HG02943 (cell line): ENCODE data around the gene SREBF2.

Experiments used
- ATAC-seq: cut with Tn5 transposase; IDR thresholded peaks from one replicate; pipeline ENCODE4 v1.9.1; 2021; ENCODE audit warnings: mild to moderate bottlenecking, low read depth, moderate library complexity; ENCODE audit not compliant: unreplicated experiment

Gene SREBF2

GRCh38 chr22:41917375-41917902 is 84.5 kb downstream of the SREBF2 start:
- ATAC-seq = no peak

DNA sequence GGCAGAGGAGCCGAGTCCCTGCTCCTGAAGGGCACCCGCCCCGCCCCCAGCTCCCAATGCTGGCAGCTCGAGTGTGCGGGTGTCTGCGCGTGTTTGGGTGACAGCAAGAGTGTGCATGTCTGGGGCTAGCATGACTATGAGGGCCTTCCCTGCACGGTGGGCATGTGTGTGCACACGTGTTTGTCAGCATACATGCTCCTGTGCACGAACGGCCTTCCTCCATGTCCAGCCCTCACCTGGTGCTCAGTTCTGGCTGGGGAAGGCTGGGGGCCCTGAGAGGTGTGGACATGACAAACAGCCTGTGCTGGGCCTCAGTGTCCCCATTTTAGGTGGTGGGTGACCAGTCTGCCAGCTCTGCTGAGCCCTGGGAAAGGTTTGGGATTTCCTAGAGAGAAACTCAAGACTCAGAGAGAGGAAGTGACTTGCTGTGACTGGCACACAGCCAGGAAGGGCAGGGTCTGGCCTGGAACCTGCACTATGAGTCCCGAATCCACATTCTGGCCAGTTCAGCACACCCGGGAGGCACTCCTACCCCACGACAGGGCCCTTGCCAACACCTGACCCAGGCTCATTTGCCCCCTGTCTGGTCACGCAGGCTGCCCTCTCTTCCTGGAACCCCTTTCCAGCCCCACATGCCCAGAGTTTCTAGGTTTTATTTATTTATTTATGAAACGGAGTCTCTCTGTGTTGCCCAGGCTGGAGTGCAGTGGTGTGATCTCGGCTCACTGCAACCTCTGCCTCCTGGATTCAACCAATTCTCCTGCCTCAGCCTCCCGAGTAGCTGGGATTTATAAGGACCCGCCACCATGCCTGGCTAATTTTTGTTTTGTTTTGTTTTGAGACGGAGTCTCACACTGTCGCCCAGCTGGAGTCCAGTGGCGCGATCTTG is 85.2 kb downstream of the SREBF2 start:
- no peak for ATAC-seq

- peak; percentile 47 for ATAC-seq
Observed at GRCh38 chr22:41919357-41920224, 86.7 kb downstream of the SREBF2 start.

GRCh38 chr22:41920271-41920976 is 87.5 kb downstream of the SREBF2 start:
- peak; percentile 20 for ATAC-seq

DNA sequence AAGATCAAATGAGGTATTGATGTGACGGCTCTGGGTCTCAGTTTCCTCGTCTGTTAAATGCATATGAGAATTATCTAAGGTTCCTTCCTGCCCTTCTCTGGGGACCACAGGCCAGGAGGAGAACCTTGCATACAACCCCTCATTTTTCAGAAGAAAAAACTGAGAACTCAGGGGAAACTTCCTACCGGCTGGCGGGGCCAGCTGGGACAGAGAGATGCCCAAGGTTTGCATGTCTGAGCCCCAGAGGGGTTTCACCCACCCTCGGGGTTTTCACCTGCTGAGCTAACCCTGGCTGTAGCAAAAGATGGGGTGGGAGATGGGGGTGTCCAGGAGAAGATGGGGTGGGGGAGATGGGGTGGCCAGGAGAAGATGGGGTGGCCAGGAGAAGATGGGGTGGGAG is 89.4 kb downstream of the SREBF2 start:
- ATAC-seq = no peak

- ATAC-seq = no peak
Observed at GRCh38 chr22:41922940-41923594, 90.2 kb downstream of the SREBF2 start.

GRCh38 chr22:41923595-41924276 is 90.8 kb downstream of the SREBF2 start:
- no peak for ATAC-seq

GRCh38 chr22:41925783-41926460 is 93.0 kb downstream of the SREBF2 start:
- no peak for ATAC-seq

DNA sequence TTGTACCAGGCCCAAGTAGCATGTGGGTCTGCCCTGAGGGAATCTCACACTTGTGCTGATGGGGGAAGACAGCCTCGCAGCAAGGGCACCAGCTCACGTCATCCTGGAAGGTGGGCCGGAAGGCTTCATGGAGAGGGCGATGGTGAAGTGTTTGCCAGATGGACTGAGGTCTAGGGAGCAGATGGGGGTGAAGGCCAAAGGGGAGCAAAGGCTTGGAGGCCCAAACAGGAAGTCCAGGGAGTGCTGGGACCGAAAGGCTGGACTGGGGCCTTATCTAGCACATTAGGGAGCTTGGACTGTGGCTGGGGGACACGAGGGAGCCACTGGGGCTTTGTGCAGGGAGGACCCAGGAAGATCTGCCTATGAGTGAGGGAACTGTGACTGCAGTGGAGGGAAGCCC is 94.9 kb downstream of the SREBF2 start:
- no peak for ATAC-seq

GRCh38 chr22:41928593-41929417 is 95.9 kb downstream of the SREBF2 start:
- no peak for ATAC-seq

- ATAC-seq = no peak
Observed at GRCh38 chr22:41929418-41929810, 96.5 kb downstream of the SREBF2 start.

DNA sequence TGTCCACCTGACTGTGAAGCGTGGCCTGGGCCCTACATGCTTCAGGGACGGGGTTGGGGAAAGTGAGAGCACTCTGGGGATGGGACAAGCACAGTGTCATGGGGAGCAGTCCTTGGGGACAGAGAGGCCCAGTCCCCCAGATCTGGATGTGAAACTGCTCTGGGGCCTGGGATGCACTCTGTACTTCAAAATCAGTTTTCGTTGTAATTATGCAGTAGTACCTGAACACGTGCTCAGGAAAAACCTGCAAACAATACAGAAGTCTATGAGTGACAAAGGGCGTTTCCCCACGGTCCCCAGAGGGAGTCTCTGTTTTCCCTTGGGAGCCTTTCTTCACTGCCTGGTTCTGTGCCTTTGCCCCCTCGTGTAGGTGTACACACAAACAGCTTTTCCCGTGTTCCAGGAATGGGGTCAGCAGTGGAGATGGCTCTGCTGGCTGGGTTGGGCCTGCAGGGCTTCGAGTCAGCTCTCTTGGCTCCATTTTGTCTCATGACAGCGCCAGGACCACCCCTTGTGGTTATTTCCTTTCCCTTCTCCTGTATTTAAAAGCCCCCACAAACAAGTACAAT is 98.9 kb downstream of the SREBF2 start:
- ATAC-seq = no peak

DNA sequence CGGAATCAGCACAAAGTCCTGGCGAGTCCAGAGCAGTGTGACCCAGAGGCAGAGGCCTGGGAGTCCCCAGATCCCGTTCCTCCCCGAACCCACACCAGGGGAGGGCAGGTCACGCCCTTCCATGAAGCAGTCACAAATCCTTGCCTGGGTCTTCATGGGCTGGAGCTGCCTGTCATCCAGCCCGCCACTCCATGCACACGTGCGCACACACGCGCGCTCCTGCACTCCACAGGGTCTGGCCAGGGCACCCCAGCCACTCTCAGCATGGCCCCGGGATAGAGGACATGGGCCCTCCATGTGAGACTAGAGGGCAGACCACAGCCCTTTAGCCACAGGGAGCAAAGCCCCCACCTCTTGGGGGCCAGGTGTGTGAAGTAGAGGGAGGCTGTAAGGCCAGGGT is 99.4 kb downstream of the SREBF2 start:
- ATAC-seq = no peak

- no peak for ATAC-seq
Observed at GRCh38 chr22:41933411-41934177, 100.7 kb downstream of the SREBF2 start.

- ATAC-seq = no peak
Observed at GRCh38 chr22:41934284-41935014, 101.5 kb downstream of the SREBF2 start.

GRCh38 chr22:41935015-41935351 is 102.1 kb downstream of the SREBF2 start:
- no peak for ATAC-seq

DNA sequence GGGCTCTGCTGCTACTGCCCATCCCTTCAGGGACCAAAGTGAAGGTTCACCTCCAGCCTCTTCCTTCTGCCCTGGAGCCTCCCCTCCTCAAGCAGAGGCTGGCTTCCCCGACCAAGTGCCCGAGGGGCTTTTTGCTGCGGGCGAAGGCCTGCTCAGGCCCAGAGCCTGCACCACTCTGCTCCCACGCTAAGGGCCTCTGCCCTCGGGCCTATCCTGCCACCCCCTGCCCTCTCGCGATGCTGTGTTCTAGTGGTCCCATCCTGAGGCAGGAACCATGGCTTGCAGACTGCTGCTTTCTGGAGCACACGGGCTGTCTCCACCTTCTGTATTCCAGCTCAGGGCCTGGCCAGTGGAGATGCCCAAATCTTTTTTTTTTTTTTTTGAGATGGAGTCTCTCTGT is 102.6 kb downstream of the SREBF2 start:
- ATAC-seq = no peak
